Neural progenitor cell (in vitro differentiated cells): Measurements from ENCODE around the gene ADCY4.

Experiments used
- CTCF ChIP-seq: fragments of 200-600 bp; sonication (generic); IDR thresholded peaks from 2 replicates; pipeline ENCODE4 v1.5.1; 2017; ENCODE audit warnings: antibody characterized with exemption, mild to moderate bottlenecking
- EZH2 ChIP-seq: fragments of 200-600 bp; sonication (generic); IDR thresholded peaks from 2 replicates; pipeline ENCODE4 v1.6.1; 2017; ENCODE audit warnings: antibody characterized with exemption, mild to moderate bottlenecking, moderate library complexity

GRCh38 chr14:24367514-24368211, 32.8 kb upstream of the ADCY4 start, which contains the start of gene NFATC4:
- TF ChIP-seq CTCF, result no peak
- TF ChIP-seq EZH2, result no peak
